IMR-90 (cell line): ENCODE data around the gene CXCL6. TPM values are rescaled to one million over a fixed set of nuclear protein-coding genes. Genes with fewer than 3 reads are reported as not detected.
A peak's percentile ranks its signal among the peaks of the same experiment; 100 is the strongest.

Source experiments
- ATAC-seq: fragments of 200-7000 bp; cut with Tn5 transposase; 2 replicates; pipeline ENCODE4 v1.9.1; 2020; ENCODE audit warnings: low read depth, mild to moderate bottlenecking, moderate library complexity
- BruUV-seq: library from RNA; stranded (reverse); fragments of 400-500 nt; replicated peaks from 2 replicates; lab custom pipeline; 2021; lab: Mats Ljungman, UMichigan
- CTCF ChIA-PET: fragments of 300-600 bp; formaldehyde crosslinking; extraction: SDS; loops from one replicate; lab custom pipeline; 2021; ENCODE audit warnings: antibody characterized with exemption; lab: Yijun Ruan, JAX
- POLR2A ChIA-PET: fragments of 300-600 bp; sonication (Branson Sonifier 250); formaldehyde crosslinking; loops from one replicate; lab custom pipeline; 2022; ENCODE audit warnings: antibody characterized with exemption; ENCODE audit not compliant: unreplicated experiment; lab: Charles Lee
- DNase-seq: peaks from one replicate; pipeline ENCODE4 v3.0.0; 2013
- H2AFZ ChIP-seq: replicated peaks from 2 replicates; pipeline ENCODE3; 2013; ENCODE audit warnings: low read length, mild to moderate bottlenecking; ENCODE audit not compliant: poor library complexity
- H2AK5ac ChIP-seq: 2 replicates; pipeline ENCODE4 v1.6.1; 2013; ENCODE audit warnings: low read depth, low read length, inconsistent platforms
- H2AK9ac ChIP-seq: replicated peaks from 2 replicates; pipeline ENCODE3; 2013; ENCODE audit warnings: mild to moderate bottlenecking, low read depth, low read length, moderate library complexity; ENCODE audit not compliant: poor library complexity
- H2BK120ac ChIP-seq: 2 replicates; pipeline ENCODE4 v1.6.1; 2013; ENCODE audit warnings: low read depth, low read length, inconsistent platforms
- H2BK15ac ChIP-seq: 3 replicates; pipeline ENCODE4 v1.6.1; 2013; ENCODE audit warnings: low read depth, low read length, inconsistent platforms
- H2BK20ac ChIP-seq: 2 replicates; pipeline ENCODE4 v1.6.1; 2013; ENCODE audit warnings: low read depth, mild to moderate bottlenecking, inconsistent platforms, low read length, moderate library complexity
- H2BK5ac ChIP-seq: 2 replicates; pipeline ENCODE4 v1.6.1; 2013; ENCODE audit warnings: mild to moderate bottlenecking, low read depth, low read length, inconsistent platforms; ENCODE audit not compliant: poor library complexity, severe bottlenecking
- H3K14ac ChIP-seq: replicated peaks from 2 replicates; pipeline ENCODE4 v1.6.1; 2013; ENCODE audit warnings: low read depth, low read length, inconsistent platforms
- H3K18ac ChIP-seq: 2 replicates; pipeline ENCODE4 v1.6.1; 2013; ENCODE audit warnings: low read depth, low read length, control low read depth
- H3K23ac ChIP-seq: 2 replicates; pipeline ENCODE4 v1.6.1; 2013; ENCODE audit warnings: low read depth, low read length, inconsistent platforms
- H3K27ac ChIP-seq: 2 replicates; pipeline ENCODE4 v1.5.1; 2013; ENCODE audit warnings: mild to moderate bottlenecking, control low read depth, low read length; ENCODE audit not compliant: insufficient read depth
- H3K27me3 ChIP-seq: 2 replicates; pipeline ENCODE4 v1.6.1; 2013; ENCODE audit warnings: low read length; ENCODE audit not compliant: control insufficient read depth, insufficient read depth
- H3K36me3 ChIP-seq: 2 replicates; pipeline ENCODE4 v1.6.1; 2013; ENCODE audit warnings: low read length, mixed read lengths; ENCODE audit not compliant: control insufficient read depth, insufficient read depth
- H3K4ac ChIP-seq: 2 replicates; pipeline ENCODE4 v1.6.1; 2013; ENCODE audit warnings: low read depth, low read length, inconsistent platforms
- H3K4me1 ChIP-seq: 2 replicates; pipeline ENCODE4 v1.6.1; 2013; ENCODE audit warnings: low read length, mixed read lengths; ENCODE audit not compliant: control insufficient read depth, insufficient read depth
- H3K4me2 ChIP-seq: 2 replicates; pipeline ENCODE4 v1.6.1; 2013; ENCODE audit warnings: low read depth, mild to moderate bottlenecking, control low read depth, low read length, moderate library complexity
- H3K4me3 ChIP-seq: 2 replicates; pipeline ENCODE4 v1.5.1; 2013; ENCODE audit warnings: low read depth, mild to moderate bottlenecking, control low read depth, low read length, moderate library complexity; ENCODE audit not compliant: insufficient read depth
- H3K56ac ChIP-seq: 2 replicates; pipeline ENCODE4 v1.6.1; 2013; ENCODE audit warnings: low read length, inconsistent platforms; ENCODE audit not compliant: insufficient read depth; ENCODE audit errors: extremely low read depth
- H3K79me1 ChIP-seq, 2 experiments: 2 replicates each; pipeline ENCODE4 v1.6.1; 2013; ENCODE audit warnings: low read length in 2 of 2, inconsistent platforms in 1 of 2, low read depth in 1 of 2
- H3K9ac ChIP-seq: 2 replicates; pipeline ENCODE4 v1.6.1; 2013; ENCODE audit warnings: low read depth, low read length, control low read depth
- H3K9me1 ChIP-seq: 2 replicates; pipeline ENCODE4 v1.6.1; 2013; ENCODE audit warnings: low read length, inconsistent platforms; ENCODE audit not compliant: insufficient read depth
- H3K9me3 ChIP-seq: 2 replicates; pipeline ENCODE4 v1.6.1; 2013; ENCODE audit warnings: low read length; ENCODE audit not compliant: control insufficient read depth, insufficient read depth
- H4K20me1 ChIP-seq: 2 replicates; pipeline ENCODE4 v1.6.1; 2013; ENCODE audit warnings: low read length, inconsistent platforms; ENCODE audit not compliant: insufficient read depth
- H4K5ac ChIP-seq: 2 replicates; pipeline ENCODE4 v1.6.1; 2013; ENCODE audit warnings: mild to moderate bottlenecking, low read depth, low read length, control low read depth
- H4K8ac ChIP-seq, 2 experiments: 2 replicates each; pipeline ENCODE4 v1.6.1; 2013; ENCODE audit warnings: low read depth in 2 of 2, low read length in 2 of 2, control low read depth in 1 of 2, inconsistent platforms in 1 of 2
- H4K91ac ChIP-seq: 2 replicates; pipeline ENCODE4 v1.6.1; 2013; ENCODE audit warnings: low read depth, low read length, inconsistent platforms; ENCODE audit not compliant: insufficient read depth
- ELK1 ChIP-seq: fragments of 150-350 bp; IDR thresholded peaks from 2 replicates; pipeline ENCODE4 v1.6.1; 2016; ENCODE audit warnings: low read depth, mild to moderate bottlenecking, low read length, moderate library complexity, borderline replicate concordance
- RAD21 ChIP-seq: IDR thresholded peaks from 2 replicates; pipeline ENCODE4 v1.6.1; 2012; ENCODE audit warnings: low read length, improper control_type of control experiment
- whole genome bisulfite sequencing, 2 experiments: methylation state at CpG; one replicate each; pipeline versions ENCODE4 v1.1.5 to v1.1.7; 2013; ENCODE audit warnings: missing lambda C conversion rate in 2 of 2; ENCODE audit not compliant: insufficient read length in 1 of 2; ENCODE audit errors: extremely low coverage in 2 of 2; 5-methylcytosine and 5-hydroxymethylcytosine counted together
- dilution Hi-C: fragments of 300-500 bp; cut with HindIII; formaldehyde crosslinking; loops from one replicate; pipeline ENCODE4 v1.14.3; 2018; ENCODE audit warnings: low sequenced_read_pairs; ENCODE audit not compliant: unreplicated experiment
- in situ Hi-C: fragments of 300-500 bp; cut with MboI; formaldehyde crosslinking; loops from 3 replicates; pipeline ENCODE4 v1.14.3; 2019; ENCODE audit warnings: low sequenced_read_pairs, inconsistent platforms, mixed read lengths
- intact Hi-C: fragments of 100-400 bp; cut with micrococcal nuclease; formaldehyde crosslinking; loops from 2 replicates; pipeline ENCODE4 v1.10.0; 2022
- polyA plus RNA-seq, 3 experiments: library from polyadenylated mRNA; depleted of rRNA; stranded (reverse); fragments of >200 nt; gene quantifications; 2 replicates each; pipeline ENCODE4 v1.2.3, GENCODE V29; 2012; ENCODE audit warnings: low replicate concordance in 1 of 3
- total RNA-seq: library from RNA; depleted of rRNA; stranded (reverse); fragments of >200 nt; gene quantifications from 2 replicates; pipeline ENCODE4 v1.2.3, GENCODE V29; 2012
- TF ChIP-seq, protein P1 (sequence below): conservative IDR thresholded peaks from 2 replicates; pipeline ENCODE4 v1.5.1; 2012; ENCODE audit warnings: mild to moderate bottlenecking, low read depth, low read length, improper control_type of control experiment

The CXCL6 gene
- total and polyA plus RNA-seq, 2 of the 4 experiments (the other 2 are of a cell fraction): not detected

GRCh38 chr4:73869130-73870055 is 32.9 kb downstream of the CXCL6 start, which contains the start of gene CXCL1:
CXCL1 (plus strand) TSS chr4:73869393; CDS start chr4:73869471, 78 bp downstream.
- peak within 1 kb of the TSS; percentile 82 for H3K4me2 ChIP-seq
- H3K9me1 ChIP-seq: no peaks in the 10 kb centered on the region
- TF ChIP-seq ELK1 (no peak), RAD21 (0 out of 2 replicates have a peak, but pooled peaks have one; percentile 11)
- TF ChIP-seq, protein P1, sequence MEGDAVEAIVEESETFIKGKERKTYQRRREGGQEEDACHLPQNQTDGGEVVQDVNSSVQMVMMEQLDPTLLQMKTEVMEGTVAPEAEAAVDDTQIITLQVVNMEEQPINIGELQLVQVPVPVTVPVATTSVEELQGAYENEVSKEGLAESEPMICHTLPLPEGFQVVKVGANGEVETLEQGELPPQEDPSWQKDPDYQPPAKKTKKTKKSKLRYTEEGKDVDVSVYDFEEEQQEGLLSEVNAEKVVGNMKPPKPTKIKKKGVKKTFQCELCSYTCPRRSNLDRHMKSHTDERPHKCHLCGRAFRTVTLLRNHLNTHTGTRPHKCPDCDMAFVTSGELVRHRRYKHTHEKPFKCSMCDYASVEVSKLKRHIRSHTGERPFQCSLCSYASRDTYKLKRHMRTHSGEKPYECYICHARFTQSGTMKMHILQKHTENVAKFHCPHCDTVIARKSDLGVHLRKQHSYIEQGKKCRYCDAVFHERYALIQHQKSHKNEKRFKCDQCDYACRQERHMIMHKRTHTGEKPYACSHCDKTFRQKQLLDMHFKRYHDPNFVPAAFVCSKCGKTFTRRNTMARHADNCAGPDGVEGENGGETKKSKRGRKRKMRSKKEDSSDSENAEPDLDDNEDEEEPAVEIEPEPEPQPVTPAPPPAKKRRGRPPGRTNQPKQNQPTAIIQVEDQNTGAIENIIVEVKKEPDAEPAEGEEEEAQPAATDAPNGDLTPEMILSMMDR: 0 out of 2 replicates have a peak, but pooled peaks have one; percentile 10
- no peaks in the 10 kb centered on the region for H3K9me3 ChIP-seq
- H2AFZ ChIP-seq: peak within 1 kb of the TSS; percentile 87
- peak; percentile 87 for ATAC-seq
- no peaks in the 10 kb centered on the region for H3K36me3 ChIP-seq
- H4K8ac ChIP-seq: no peak within 1 kb of the TSS
- WGBS, 2 experiments: 3% methylated on average over 27 of the region's 61 CpGs; no CpG with 5 or more reads in 1 of the 2 experiments
- no peak within 1 kb of the TSS for H3K23ac ChIP-seq
- H4K91ac ChIP-seq: no peak within 1 kb of the TSS
- H3K18ac ChIP-seq: peak within 1 kb of the TSS; percentile 45; the same call in 1 of the 2 replicates
- TSS peak; percentile 80 for BruUV-seq
- peak within 1 kb of the TSS; percentile 55 for H3K4me3 ChIP-seq
- H3K14ac ChIP-seq: no peak within 1 kb of the TSS
- H3K4me1 ChIP-seq: peaks cover 3% of the 10 kb centered on the region; the same call in 1 of the 2 replicates
- H2BK20ac ChIP-seq: no peak within 1 kb of the TSS
- no peaks in the 10 kb centered on the region for H4K20me1 ChIP-seq
- POLR2A ChIA-PET: no interaction called here
- H3K79me1 ChIP-seq: no peaks in the 10 kb centered on the region
- no peak within 1 kb of the TSS; the same call in 1 of the 2 replicates for H3K56ac ChIP-seq
- in situ Hi-C loops (no loop called here), dilution Hi-C loops (no loop called here), intact Hi-C loops (loop anchor here (10.0 kb wide), 2 partner anchors 165 to 265 kb away; partner anchors contain the start of gene CXCL3)
- H2AK5ac ChIP-seq: peak within 1 kb of the TSS; percentile 26; the same call in 1 of the 2 replicates
- no peak within 1 kb of the TSS for H3K4ac ChIP-seq
- H2BK15ac ChIP-seq: no peak within 1 kb of the TSS; the same call in 2 of the 3 replicates
- H2AK9ac ChIP-seq: peak within 1 kb of the TSS; percentile 38
- H3K9ac ChIP-seq: peak within 1 kb of the TSS; percentile 48
- peak within 1 kb of the TSS; percentile 13; the same call in 1 of the 2 replicates for H3K27ac ChIP-seq
- CTCF ChIA-PET: no interaction called here
- H2BK5ac ChIP-seq: no peak within 1 kb of the TSS
- peaks cover 51% of the 10 kb centered on the region for H3K27me3 ChIP-seq
- H4K5ac ChIP-seq: no peak within 1 kb of the TSS; the same call in 1 of the 2 replicates
- no peak for DNase-seq
- 0 out of 2 replicates have a peak within 1 kb of the TSS, but pooled peaks have one; percentile 4 for H2BK120ac ChIP-seq
